Heart right ventricle (tissue), 16 donors: ENCODE data around the gene PIKFYVE. TPM values are rescaled to one million over a fixed set of nuclear protein-coding genes. Genes with fewer than 3 reads are reported as not detected.
A peak's percentile ranks its signal among the peaks of the same experiment; 100 is the strongest.

Experiments used
- ATAC-seq, 8 donors: fragments of 200-7000 bp; cut with Tn5 transposase; one replicate each; pipeline ENCODE4 v1.9.1; 2020; ENCODE audit warnings: mild to moderate bottlenecking in 8 of 8, moderate library complexity in 8 of 8, moderate number of reproducible peaks in 1 of 8
- DNase-seq, 2 donors: peaks; one replicate each; pipeline ENCODE4 v3.0.0-alpha.2; 2020
- H3K27ac ChIP-seq, 10 donors: fragments of 200-600 bp; sonication (generic) in 2 of 10; one replicate each; pipeline versions ENCODE4 v1.5.0 to v1.8.0; 2020 to 2022; ENCODE audit warnings: mild to moderate bottlenecking in 3 of 10
- H3K27me3 ChIP-seq, 7 donors: fragments of 200-600 bp; one replicate each; pipeline ENCODE4 v1.8.0; 2021 to 2022; ENCODE audit warnings: mild to moderate bottlenecking in 2 of 7
- H3K36me3 ChIP-seq, 9 donors: fragments of 200-600 bp; sonication (generic) in 1 of 9; one replicate each; pipeline versions ENCODE4 v1.5.0 to v1.8.0; 2020 to 2022; ENCODE audit warnings: mild to moderate bottlenecking in 2 of 9
- H3K4me1 ChIP-seq, 9 donors: fragments of 200-600 bp; sonication (generic) in 1 of 9; one replicate each; pipeline versions ENCODE4 v1.5.0 to v1.8.0; 2020 to 2022; ENCODE audit warnings: mild to moderate bottlenecking in 4 of 9
- H3K4me3 ChIP-seq, 10 donors: fragments of 200-600 bp; sonication (generic) in 2 of 10; one replicate each; pipeline versions ENCODE4 v1.5.0 to v1.8.0; 2020 to 2022; ENCODE audit warnings: mild to moderate bottlenecking in 7 of 10, moderate library complexity in 2 of 10
- H3K9me3 ChIP-seq, 11 donors: fragments of 200-600 bp in 10 of 11; sonication (generic) in 2 of 11; one replicate each; pipeline versions ENCODE4 v1.5.0 to v1.8.0; 2013 to 2022; ENCODE audit warnings: mild to moderate bottlenecking in 2 of 11, control low read depth in 1 of 11, moderate library complexity in 1 of 11
- WGBS, 2 donors: extraction: QIAGEN DNeasy Blood & Tissue Kit; methylation state at CpG; one replicate each; pipeline ENCODE4 v1.1.7; 2013; ENCODE audit warnings: inconsistent platforms in 1 of 2; 5-methylcytosine and 5-hydroxymethylcytosine counted together
- intact Hi-C, 10 donors: fragments of 100-400 bp; cut with DNase I; formaldehyde crosslinking; loops; one replicate each; pipeline versions ENCODE4 v1.11.1 to v1.14.2; 2022
- polyA plus RNA-seq, 2 donors: library from polyadenylated mRNA; stranded (reverse); fragments of 200-250 nt; gene quantifications; one replicate each; pipeline ENCODE4 v1.2.3, GENCODE V29; 2013
- total RNA-seq, 10 donors: library from RNA; stranded (reverse); fragmentation: NEBNext Ultra II Directional in 3 of 10; extraction: Animal tissue kit (Norgen Biotek cat#: 25700) in 3 of 10; gene quantifications; one replicate each; pipeline versions ENCODE4 v1.2.1 to v1.2.4, GENCODE V29; 2021 to 2023
- TF ChIP-seq, protein P1 (sequence below), 9 donors: fragments of 200-600 bp; sonication (generic) in 2 of 9; IDR thresholded peaks; one replicate each; pipeline versions ENCODE4 v1.5.0 to v1.8.0; 2021 to 2022; ENCODE audit warnings: antibody characterized with exemption in 9 of 9, mild to moderate bottlenecking in 5 of 9, moderate library complexity in 1 of 9
- donor health status: Arrhythmogenic right ventricular cardiomyopathy.
- donor health status: ischemic (EF 13 %, LVEDD 7.1; RV severe dilation, severe dysfunction).
- donor health status: healthy with polysubstance abuse.
- donor health status: DM: no; HTN: yes; CAD: no.
- donor health status: DM: no; HTN: no; CAD: no.
- donor health status: ischemic (EF 25% LVEDD 6.9; RV normal size, moderate dysfunction).
- donor health status: ischemic (EF 25% LVEDD 5.7; RV mildly dilated, moderate dysfunction).
- donor health status: healthy.
- donor health status: DM: yes; HTN: yes; CAD: no.
- donor health status: Ischemic cardiomyopathy.
- donor health status: ischemic (EF 35%, LVEDD 5.7; RV mildly dilated, moderate dysfunction).
- donor health status: nonischemic (EF 11% LVEDD 7.7; RV severe dilation, severe dysfunction).
- donor health status: DM: yes; HTN: yes; CAD: no.
- donor health status: PGD.
- donor health status: ischemic (EF 29% LVEDD 5.4; RV normal size, mild dysfunction).
- donor health status: nonischemic (EF 23%, LVEDD 6.1; RV moderate dilation, normal function).

PIKFYVE gene
- total and polyA plus RNA-seq, 12 donors, result 2.6 to 24.8 (median 17.7) TPM

DNA sequence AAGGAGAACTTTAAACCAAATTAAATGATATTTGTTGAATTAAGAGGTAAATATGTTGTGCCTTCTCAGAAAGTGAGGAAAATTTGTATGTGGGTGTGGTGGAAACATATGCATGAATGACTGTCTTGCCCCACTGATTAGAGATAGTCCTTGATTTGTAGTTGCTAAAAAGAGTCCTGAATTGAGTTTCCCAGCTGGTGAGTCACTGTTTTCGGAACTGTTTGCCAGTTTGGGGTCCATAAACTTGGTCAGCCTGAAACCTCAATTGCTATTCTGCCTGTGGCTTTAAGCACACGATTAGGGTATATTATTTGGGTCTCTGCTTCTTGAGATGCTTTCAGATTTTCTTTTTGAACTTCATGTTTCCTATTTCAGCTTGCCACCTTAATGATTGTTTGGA lies 53.3 kb downstream of the PIKFYVE start:
- 73 to 79% methylated on average over 2 of the region's 2 CpGs for WGBS, 2 donors
- no peak overlapping the region for H3K4me3 ChIP-seq
- peak overlapping the region in 2 of 10 donors; percentile 77 to 79 for H3K27ac ChIP-seq
- peaks cover 0 to 40% (median 25%) of the 10 kb centered on the region in 9 donors for H3K4me1 ChIP-seq
- DNase-seq, result no peak
- TF ChIP-seq, protein P1, sequence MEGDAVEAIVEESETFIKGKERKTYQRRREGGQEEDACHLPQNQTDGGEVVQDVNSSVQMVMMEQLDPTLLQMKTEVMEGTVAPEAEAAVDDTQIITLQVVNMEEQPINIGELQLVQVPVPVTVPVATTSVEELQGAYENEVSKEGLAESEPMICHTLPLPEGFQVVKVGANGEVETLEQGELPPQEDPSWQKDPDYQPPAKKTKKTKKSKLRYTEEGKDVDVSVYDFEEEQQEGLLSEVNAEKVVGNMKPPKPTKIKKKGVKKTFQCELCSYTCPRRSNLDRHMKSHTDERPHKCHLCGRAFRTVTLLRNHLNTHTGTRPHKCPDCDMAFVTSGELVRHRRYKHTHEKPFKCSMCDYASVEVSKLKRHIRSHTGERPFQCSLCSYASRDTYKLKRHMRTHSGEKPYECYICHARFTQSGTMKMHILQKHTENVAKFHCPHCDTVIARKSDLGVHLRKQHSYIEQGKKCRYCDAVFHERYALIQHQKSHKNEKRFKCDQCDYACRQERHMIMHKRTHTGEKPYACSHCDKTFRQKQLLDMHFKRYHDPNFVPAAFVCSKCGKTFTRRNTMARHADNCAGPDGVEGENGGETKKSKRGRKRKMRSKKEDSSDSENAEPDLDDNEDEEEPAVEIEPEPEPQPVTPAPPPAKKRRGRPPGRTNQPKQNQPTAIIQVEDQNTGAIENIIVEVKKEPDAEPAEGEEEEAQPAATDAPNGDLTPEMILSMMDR (IDR thresholded peaks at IDR 0.05), result no peak
- ATAC-seq, result no peak
- no peaks in the 10 kb centered on the region for H3K9me3 ChIP-seq
- H3K36me3 ChIP-seq, result peaks cover 0 to 81% (median 30%) of the 10 kb centered on the region in 9 donors
- H3K27me3 ChIP-seq, result no peaks in the 10 kb centered on the region
- intact Hi-C loops, result loop anchor here in 2 of 10 donors (5.0 kb wide), 2 partner anchors 52 to 67 kb away; partner anchors contain the start of gene PIKFYVE (in 1 of the 2)

DNA sequence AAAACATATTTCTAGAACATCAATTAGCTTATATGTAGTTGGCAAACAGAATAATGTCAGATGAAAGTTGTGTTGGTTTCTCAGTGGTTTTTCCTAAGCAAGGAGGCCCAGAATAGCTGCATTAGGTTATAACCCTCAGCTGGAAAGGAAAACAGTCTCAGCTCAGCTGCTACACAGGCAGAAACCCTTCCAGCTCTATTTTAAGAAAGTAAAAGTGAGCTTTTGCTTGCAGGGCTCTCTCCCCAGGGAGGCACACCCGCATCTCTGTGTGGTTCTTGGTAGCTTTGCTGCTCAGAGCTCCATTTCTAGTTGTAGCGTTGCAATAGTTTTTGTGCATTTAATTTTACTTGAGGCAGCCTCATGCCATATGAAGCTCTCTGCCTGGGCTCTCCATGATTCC lies 54.6 kb downstream of the PIKFYVE start:
- DNase-seq (peak; percentile 47 to 75), ATAC-seq (peak; percentile 93 to 98 (median 97))
- H3K4me1 ChIP-seq, result peaks cover 0 to 40% (median 25%) of the 10 kb centered on the region in 9 donors
- peak overlapping the region in 2 of 10 donors; percentile 3 to 12 for H3K4me3 ChIP-seq
- TF ChIP-seq, protein P1 (IDR thresholded peaks at IDR 0.05), result no peak
- intact Hi-C loops, result loop anchor here in 1 of 10 donors (5.0 kb wide), 1 partner anchor 68 kb away; no protein-coding TSS in a partner anchor
- H3K27me3 ChIP-seq, result no peaks in the 10 kb centered on the region
- 8 to 9% methylated on average over 2 of the region's 2 CpGs for WGBS, 2 donors
- H3K27ac ChIP-seq, result peak overlapping the region in 8 of 10 donors; percentile 1 to 79 (median 59)
- H3K36me3 ChIP-seq, result peaks cover 0 to 81% (median 31%) of the 10 kb centered on the region in 9 donors
- no peaks in the 10 kb centered on the region for H3K9me3 ChIP-seq

DNA sequence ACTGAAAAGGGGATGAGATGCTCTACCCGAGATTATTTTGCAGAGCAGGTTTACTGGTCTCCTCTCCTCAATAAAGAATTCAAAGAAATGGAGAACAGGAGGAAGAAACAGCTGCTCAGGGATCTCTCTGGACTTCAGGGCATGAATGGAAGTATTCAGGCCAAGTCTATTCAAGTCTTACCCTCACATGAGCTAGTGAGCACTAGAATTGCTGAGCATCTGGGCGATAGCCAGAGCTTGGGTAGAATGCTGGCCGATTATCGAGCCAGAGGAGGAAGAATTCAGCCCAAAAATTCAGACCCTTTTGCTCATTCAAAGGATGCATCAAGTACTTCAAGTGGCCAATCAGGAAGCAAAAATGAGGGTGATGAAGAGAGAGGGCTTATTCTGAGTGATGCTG lies 60.0 kb downstream of the PIKFYVE start:
- ATAC-seq (no peak), DNase-seq (no peak)
- H3K4me3 ChIP-seq, result no peak overlapping the region
- peaks cover 0 to 86% (median 57%) of the 10 kb centered on the region in 9 donors for H3K36me3 ChIP-seq
- no peaks in the 10 kb centered on the region for H3K27me3 ChIP-seq
- intact Hi-C loops, result no loop called here
- H3K4me1 ChIP-seq, result peaks cover 0 to 12% (median 9%) of the 10 kb centered on the region in 9 donors
- H3K27ac ChIP-seq, result no peak overlapping the region
- TF ChIP-seq, protein P1 (IDR thresholded peaks at IDR 0.05), result no peak
- 87 to 89% methylated on average over 4 of the region's 4 CpGs for WGBS, 2 donors
- H3K9me3 ChIP-seq, result no peaks in the 10 kb centered on the region

DNA sequence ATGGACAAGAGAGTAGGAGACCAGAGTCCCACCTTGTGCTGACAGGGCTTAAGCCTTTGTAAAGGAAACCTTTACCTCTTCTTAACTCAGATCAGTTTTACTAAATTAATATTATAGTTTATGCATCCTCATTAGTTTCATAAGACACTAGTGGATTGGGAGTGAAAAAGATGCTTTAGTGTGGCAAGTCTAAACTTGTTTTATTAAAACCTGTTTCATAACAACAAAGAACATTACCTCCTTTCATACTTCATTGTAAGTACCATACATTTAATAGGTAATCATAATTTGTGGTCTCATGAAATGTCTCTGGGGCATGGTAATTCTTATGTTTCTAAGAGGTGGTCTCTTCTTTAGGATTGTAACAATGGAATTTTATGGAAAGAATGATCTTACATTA lies 63.4 kb downstream of the PIKFYVE start:
- H3K4me3 ChIP-seq, result no peak overlapping the region
- no peaks in the 10 kb centered on the region for H3K27me3 ChIP-seq
- TF ChIP-seq, protein P1 (IDR thresholded peaks at IDR 0.05), result no peak
- peaks cover 0 to 100% (median 64%) of the 10 kb centered on the region in 9 donors for H3K36me3 ChIP-seq
- no peak for ATAC-seq
- DNase-seq, result no peak
- no peaks in the 10 kb centered on the region for H3K4me1 ChIP-seq
- H3K9me3 ChIP-seq, result no peaks in the 10 kb centered on the region
- intact Hi-C loops, result no loop called here
- no peak overlapping the region for H3K27ac ChIP-seq
